ENCODE results near the gene ZNF611. TPM values are rescaled to one million over a fixed set of nuclear protein-coding genes. Genes with fewer than 3 reads are reported as not detected.
"Not testable (repeated sequence)": the region's sequence is repeated elsewhere in the genome, so short reads cannot be mapped to it uniquely, and the experiment has no call there.

Gene ZNF611
- total and polyA plus RNA-seq, 2 donors, result 6.6 to 22.3 TPM

DNA sequence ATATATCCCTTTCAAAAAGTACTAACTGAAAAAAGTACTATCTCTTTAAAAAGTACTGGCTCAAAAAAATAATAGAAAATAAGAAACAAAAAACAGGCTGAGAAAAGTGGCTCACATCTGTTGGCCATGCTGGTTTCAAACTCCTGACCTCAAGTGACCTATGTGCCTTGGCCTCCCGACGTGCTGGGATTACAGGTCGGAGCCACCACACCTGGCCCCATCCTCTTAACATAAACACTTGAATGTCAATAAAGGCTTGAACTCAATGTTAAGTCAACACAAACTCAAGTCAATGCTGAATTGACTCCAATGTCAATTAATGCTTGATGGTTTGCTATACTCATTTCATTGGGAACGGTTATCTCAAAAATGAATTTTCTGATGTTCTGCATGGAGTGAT, 30.9 kb downstream of the ZNF611 start:
- H3K36me3 ChIP-seq (ENCODE audit: insufficient read depth), result peaks cover 5% of the 10 kb centered on the region
- 90% methylated on average over 4 of the region's 4 CpGs for WGBS
- no peak for DNase-seq (ENCODE audit: extremely low spot score)

GRCh38 chr19:52700673-52701072, 34.2 kb downstream of the ZNF611 start:
- Histone ChIP-seq H3K4me1 (ENCODE audit: insufficient read depth) (no peaks in the 10 kb centered on the region), H3K27ac (ENCODE audit: low read depth) (no peak overlapping the region), H3K4me3 (ENCODE audit: low read depth, low read length) (no peak overlapping the region), H3K36me3 (ENCODE audit: insufficient read depth) (peaks cover 2% of the 10 kb centered on the region)
- WGBS, result 82% methylated on average over 7 of the region's 7 CpGs
- no peak for DNase-seq (ENCODE audit: extremely low spot score)

More for the DNA sequence above, 30.9 kb downstream of the ZNF611 start:
- Histone ChIP-seq H3K4me1 (ENCODE audit: insufficient read depth) (no peaks in the 10 kb centered on the region), H3K4me3 (ENCODE audit: low read depth, low read length) (no peak overlapping the region), H3K27ac (ENCODE audit: low read depth) (no peak overlapping the region)

DNA sequence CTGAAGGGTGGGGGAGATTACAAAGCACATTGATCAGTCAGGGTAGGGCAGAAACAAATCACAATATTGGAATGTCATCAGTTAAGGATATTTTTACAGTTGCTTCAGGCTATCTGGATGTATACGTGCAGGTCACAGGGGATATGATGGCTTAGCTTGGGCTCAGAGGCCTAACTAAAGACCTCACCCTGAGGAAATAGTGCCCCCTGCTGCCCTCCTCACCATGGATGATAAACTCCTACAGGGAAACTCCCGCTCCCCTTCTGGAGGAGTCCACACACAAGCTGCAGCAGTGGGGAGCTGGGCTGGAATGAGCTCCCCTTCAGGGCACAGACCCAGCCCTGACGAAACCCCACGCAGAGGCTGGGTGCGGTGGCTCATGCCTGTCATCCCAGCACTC, 35.3 kb downstream of the ZNF611 start:
- not testable (repeated sequence) for DNase-seq (ENCODE audit: extremely low spot score); H3K4me1 ChIP-seq (ENCODE audit: insufficient read depth); H3K36me3 ChIP-seq (ENCODE audit: insufficient read depth); H3K27ac ChIP-seq (ENCODE audit: low read depth); H3K4me3 ChIP-seq (ENCODE audit: low read depth, low read length)
- WGBS, result 68% methylated on average over 5 of the region's 5 CpGs

GRCh38 chr19:52695996-52696395, 38.8 kb downstream of the ZNF611 start:
- no peak overlapping the region for H3K27ac ChIP-seq (ENCODE audit: low read depth)
- H3K4me3 ChIP-seq (ENCODE audit: low read depth, low read length), result no peak overlapping the region
- no peaks in the 10 kb centered on the region for H3K36me3 ChIP-seq (ENCODE audit: insufficient read depth)
- no peak for DNase-seq (ENCODE audit: extremely low spot score)
- 22% methylated on average over 1 of the region's 1 CpG for WGBS
- H3K4me1 ChIP-seq (ENCODE audit: insufficient read depth), result no peaks in the 10 kb centered on the region

DNA sequence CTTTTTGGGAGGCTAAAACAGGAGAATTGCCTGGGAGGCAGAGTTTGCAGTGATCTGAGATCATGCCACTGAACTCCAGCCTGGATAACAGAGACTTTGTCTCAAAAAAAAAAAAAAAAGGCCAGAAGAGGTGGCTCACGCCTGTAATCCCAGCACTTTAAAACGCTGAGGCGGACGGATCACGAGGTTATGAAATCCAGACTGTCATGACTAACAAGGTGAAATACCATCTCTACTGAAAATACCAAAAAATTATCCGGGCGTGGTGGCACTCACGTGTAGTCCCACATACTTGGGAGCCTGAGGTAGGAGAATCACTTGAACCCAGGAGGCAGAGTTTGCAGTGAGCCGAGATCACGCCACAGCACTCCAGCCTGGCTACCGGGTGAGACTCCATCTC, 39.9 kb downstream of the ZNF611 start:
- WGBS, result 95% methylated on average over 11 of the region's 11 CpGs
- H3K4me3 ChIP-seq (ENCODE audit: low read depth, low read length), result no peak overlapping the region
- H3K27ac ChIP-seq (ENCODE audit: low read depth), result no peak overlapping the region
- no peak for DNase-seq (ENCODE audit: extremely low spot score)
- H3K4me1 ChIP-seq (ENCODE audit: insufficient read depth), result no peaks in the 10 kb centered on the region
- H3K36me3 ChIP-seq (ENCODE audit: insufficient read depth), result no peaks in the 10 kb centered on the region

DNA sequence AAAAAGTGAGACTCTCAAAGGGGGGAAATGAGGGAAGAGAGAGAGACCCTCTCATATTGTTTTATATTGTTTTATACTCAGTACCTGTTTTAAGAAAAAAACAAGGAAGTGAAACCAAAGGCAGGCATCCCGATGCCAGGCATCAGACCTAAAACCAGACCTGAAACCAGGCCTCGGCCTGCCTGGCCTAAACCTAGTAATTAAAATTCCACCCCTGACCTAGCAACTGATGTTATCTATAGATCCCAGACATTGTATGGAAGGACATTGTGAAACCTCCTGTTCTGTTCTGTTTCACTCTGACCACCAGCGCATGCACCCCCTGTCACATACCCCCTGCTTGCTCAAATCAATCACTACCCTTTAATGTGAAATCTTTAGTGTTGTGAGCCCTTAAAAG, 40.6 kb downstream of the ZNF611 start:
- WGBS, result 79% methylated on average over 3 of the region's 3 CpGs
- not testable (repeated sequence) for H3K4me3 ChIP-seq (ENCODE audit: low read depth, low read length); H3K4me1 ChIP-seq (ENCODE audit: insufficient read depth); H3K27ac ChIP-seq (ENCODE audit: low read depth); H3K36me3 ChIP-seq (ENCODE audit: insufficient read depth); DNase-seq (ENCODE audit: extremely low spot score)

DNA sequence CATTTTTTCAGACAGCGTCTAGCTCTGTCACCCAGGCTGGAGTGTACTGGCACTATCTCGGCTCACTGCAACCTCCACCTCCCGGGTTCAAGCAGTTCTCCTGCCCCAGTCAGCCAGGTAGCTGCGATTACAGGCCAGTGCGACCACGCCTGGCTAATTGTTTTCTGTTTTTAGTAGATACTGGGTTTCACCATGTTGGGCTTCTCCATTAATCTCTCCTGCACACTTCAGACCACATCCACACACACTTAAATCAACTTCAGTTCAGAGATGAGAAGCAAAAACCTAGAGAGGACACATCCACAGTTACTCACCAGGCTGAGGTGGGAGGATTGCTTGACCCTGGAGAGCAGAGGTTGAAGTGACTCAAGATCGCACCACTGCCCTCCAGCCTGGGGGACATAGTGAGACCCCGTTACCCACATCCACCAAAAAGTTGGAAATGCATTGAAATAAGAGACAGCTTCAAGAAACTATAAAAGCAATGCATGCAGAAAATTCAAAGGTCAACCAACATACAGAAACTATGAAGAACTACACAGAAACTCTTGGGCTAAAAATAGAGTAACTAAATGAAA, 42.3 kb downstream of the ZNF611 start:
- no peak overlapping the region for H3K4me3 ChIP-seq (ENCODE audit: low read depth, low read length)
- no peak overlapping the region for H3K27ac ChIP-seq (ENCODE audit: low read depth)
- H3K4me1 ChIP-seq (ENCODE audit: insufficient read depth), result no peaks in the 10 kb centered on the region
- 84% methylated on average over 8 of the region's 8 CpGs for WGBS
- DNase-seq (ENCODE audit: extremely low spot score), result no peak
- no peaks in the 10 kb centered on the region for H3K36me3 ChIP-seq (ENCODE audit: insufficient read depth)

GRCh38 chr19:52691737-52692136, 43.1 kb downstream of the ZNF611 start:
- DNase-seq (ENCODE audit: extremely low spot score), result no peak
- Histone ChIP-seq H3K4me3 (ENCODE audit: low read depth, low read length) (no peak overlapping the region), H3K27ac (ENCODE audit: low read depth) (no peak overlapping the region), H3K4me1 (ENCODE audit: insufficient read depth) (no peaks in the 10 kb centered on the region), H3K36me3 (ENCODE audit: insufficient read depth) (no peaks in the 10 kb centered on the region)
- 49% methylated on average over 2 of the region's 2 CpGs for WGBS

- no peaks in the 10 kb centered on the region for H3K4me1 ChIP-seq (ENCODE audit: insufficient read depth)
- DNase-seq (ENCODE audit: extremely low spot score), result no peak
- H3K36me3 ChIP-seq (ENCODE audit: insufficient read depth), result no peaks in the 10 kb centered on the region
- 40% methylated on average over 15 of the region's 15 CpGs for WGBS
- no peak overlapping the region for H3K4me3 ChIP-seq (ENCODE audit: low read depth, low read length)
- peak overlapping the region; percentile 85 for H3K27ac ChIP-seq (ENCODE audit: low read depth)
Measured at GRCh38 chr19:52691215-52691610, 43.6 kb downstream of the ZNF611 start.

GRCh38 chr19:52690369-52691214, 44.3 kb downstream of the ZNF611 start:
- H3K27ac ChIP-seq (ENCODE audit: low read depth), result peak overlapping the region; percentile 88
- DNase-seq (ENCODE audit: extremely low spot score), result peak; percentile 74
- WGBS, result 1% methylated on average over 47 of the region's 47 CpGs
- peak overlapping the region; percentile 45 for H3K4me3 ChIP-seq (ENCODE audit: low read depth, low read length)
- H3K36me3 ChIP-seq (ENCODE audit: insufficient read depth), result no peaks in the 10 kb centered on the region
- no peaks in the 10 kb centered on the region for H3K4me1 ChIP-seq (ENCODE audit: insufficient read depth)

- Histone ChIP-seq H3K27ac (ENCODE audit: low read depth) (peak overlapping the region; percentile 88), H3K36me3 (ENCODE audit: insufficient read depth) (no peaks in the 10 kb centered on the region), H3K4me1 (ENCODE audit: insufficient read depth) (no peaks in the 10 kb centered on the region), H3K4me3 (ENCODE audit: low read depth, low read length) (peak overlapping the region; percentile 45)
- no peak for DNase-seq (ENCODE audit: extremely low spot score)
- under 1% methylated on average over 32 of the region's 32 CpGs for WGBS
Measured at GRCh38 chr19:52689843-52690368, 44.9 kb downstream of the ZNF611 start.

GRCh38 chr19:52688925-52689796, 45.7 kb downstream of the ZNF611 start:
- H3K27ac ChIP-seq (ENCODE audit: low read depth), result peak overlapping the region; percentile 18

DNA sequence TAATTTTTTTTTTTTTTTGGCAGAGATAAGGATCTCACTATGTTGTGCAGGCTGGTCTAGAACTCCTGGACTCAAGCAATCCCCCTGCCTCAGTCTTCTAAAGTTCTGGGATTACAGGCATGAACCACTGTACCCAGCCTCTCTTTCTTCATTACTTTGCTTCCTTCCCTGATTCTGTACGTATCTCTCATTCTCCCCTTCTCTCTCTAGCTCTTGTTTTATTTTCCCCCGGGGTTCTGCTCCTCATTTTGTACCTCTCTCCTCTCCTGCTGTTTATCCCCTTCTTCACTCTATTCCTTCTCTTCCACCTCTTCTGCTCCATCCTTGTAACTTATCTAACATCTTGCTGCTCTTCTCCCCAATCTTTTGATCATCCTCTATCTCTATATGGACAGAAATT, 46.5 kb downstream of the ZNF611 start:
- H3K4me1 ChIP-seq (ENCODE audit: insufficient read depth), result no peaks in the 10 kb centered on the region
- 95% methylated on average over 2 of the region's 2 CpGs for WGBS
- no peaks in the 10 kb centered on the region for H3K36me3 ChIP-seq (ENCODE audit: insufficient read depth)
- H3K4me3 ChIP-seq (ENCODE audit: low read depth, low read length), result no peak overlapping the region
- no peak overlapping the region for H3K27ac ChIP-seq (ENCODE audit: low read depth)
- no peak for DNase-seq (ENCODE audit: extremely low spot score)

More at GRCh38 chr19:52688925-52689796, 45.7 kb downstream of the ZNF611 start:
- not testable (repeated sequence) for H3K4me1 ChIP-seq (ENCODE audit: insufficient read depth); DNase-seq (ENCODE audit: extremely low spot score); H3K36me3 ChIP-seq (ENCODE audit: insufficient read depth)
- 17% methylated on average over 6 of the region's 6 CpGs for WGBS
- peak overlapping the region; percentile 45 for H3K4me3 ChIP-seq (ENCODE audit: low read depth, low read length)
